K562 (cell line): ENCODE data around the gene RUNX1. TPM values are rescaled to one million over a fixed set of nuclear protein-coding genes. Genes with fewer than 3 reads are reported as not detected.

Experiments used
- CHD1 ChIP-seq: fragments of 200-600 bp; sonication (generic); IDR thresholded peaks from one replicate; pipeline ENCODE4 v1.6.1; 2012; ENCODE audit warnings: mild to moderate bottlenecking, moderate library complexity, low read length, inconsistent platforms
- HMBOX1 ChIP-seq: sonication (generic); IDR thresholded peaks from 2 replicates; pipeline ENCODE4 v1.6.1; 2016
- ID3 ChIP-seq, 2 experiments: fragments of 250-450 bp in 1 of 2; fragments of 450-650 bp in 1 of 2; sonication (Bioruptor Pico) in 1 of 2; IDR thresholded peaks; 2 replicates each; pipeline versions ENCODE4 v1.6.1 to v1.8.0; 2016 to 2021; ENCODE audit warnings: mild to moderate bottlenecking in 2 of 2, moderate library complexity in 2 of 2, missing compliant biosample characterization in 1 of 2, missing genetic modification characterization in 1 of 2
- NBN ChIP-seq: fragments of 450-650 bp; IDR thresholded peaks from 2 replicates; pipeline ENCODE4 v1.6.1; 2016; ENCODE audit warnings: low read depth, mild to moderate bottlenecking
- PRDM10 ChIP-seq: fragments of 450-650 bp; IDR thresholded peaks from 2 replicates; pipeline ENCODE4 v1.6.1; 2018; ENCODE audit not compliant: partially characterized antibody
- SFPQ ChIP-seq: fragments of 200-400 bp; formaldehyde crosslinking; IDR thresholded peaks from 2 replicates; pipeline ENCODE4 v1.6.1; 2017; ENCODE audit warnings: mild to moderate bottlenecking, low read depth, low read length, moderate library complexity
- USF2 ChIP-seq: sonication (generic); formaldehyde crosslinking; IDR thresholded peaks from 2 replicates; pipeline ENCODE4 v1.5.0; 2020; ENCODE audit warnings: missing genetic modification reagents
- XRCC5 ChIP-seq: fragments of 200-400 bp; formaldehyde crosslinking; IDR thresholded peaks from 2 replicates; pipeline ENCODE4 v1.6.1; 2017; ENCODE audit warnings: low read depth, mild to moderate bottlenecking, low read length
- ZNF124 ChIP-seq: sonication (generic); formaldehyde crosslinking; IDR thresholded peaks from 2 replicates; pipeline ENCODE4 v1.8.1; 2022; ENCODE audit warnings: missing genetic modification reagents
- ZNF232 ChIP-seq: sonication (generic); formaldehyde crosslinking; IDR thresholded peaks from 2 replicates; pipeline ENCODE4 v1.8.0; 2022; ENCODE audit warnings: mild to moderate bottlenecking, missing genetic modification reagents
- ZNF431 ChIP-seq: sonication (generic); formaldehyde crosslinking; IDR thresholded peaks from 2 replicates; pipeline ENCODE4 v1.8.0; 2022; ENCODE audit warnings: mild to moderate bottlenecking, missing genetic modification reagents
- ZNF644 ChIP-seq: fragments of 200-800 bp; sonication (Bioruptor generic); IDR thresholded peaks from 2 replicates; pipeline ENCODE4 v1.6.1; 2016; ENCODE audit warnings: low read depth, missing genetic modification characterization, missing compliant biosample characterization
- ZNF655 ChIP-seq: fragments of 250-450 bp; sonication (Bioruptor Pico); IDR thresholded peaks from 2 replicates; pipeline ENCODE4 v1.5.0; 2021
- polyA plus RNA-seq, 8 experiments: library from polyadenylated mRNA; depleted of rRNA in 4 of 8; stranded (reverse) in 5 of 8; unstranded in 3 of 8; fragments of >200 nt; fragmentation: Nextera tagmentation in 2 of 8; fragmentation: Illumina TruSeq in 1 of 8; extraction: Ambion mirVana in 2 of 8; extraction: Trizol in 1 of 8; gene quantifications; 2 replicates each; pipeline versions ENCODE4 v1.2.1 to v1.2.3, GENCODE V29; 2011 to 2014; ENCODE audit warnings: inconsistent platforms in 1 of 8, missing spikeins in 1 of 8
- total RNA-seq, 7 experiments: library from RNA; depleted of rRNA in 6 of 7; stranded (reverse); fragments of >200 nt in 6 of 7; fragmentation: Illumina TruSeq in 2 of 7; extraction: Trizol in 2 of 7; gene quantifications; 2 replicates each; pipeline versions ENCODE4 v1.2.1 to v1.2.3, GENCODE V29; 2011 to 2021; ENCODE audit warnings: low replicate concordance in 1 of 7

Gene RUNX1
- total and polyA plus RNA-seq, 9 of the 15 experiments (the other 6 are each of a cell fraction or from before 2014, with no cell fraction given): 2.2 to 68.6 (median 17.8) TPM

GRCh38 chr21:34886240-34887104 lies 162.6 kb downstream of the RUNX1 start (continued):
- TF ChIP-seq SFPQ (no peak), ZNF431 (CRISPR knock-in tag) (no peak), ZNF232 (CRISPR knock-in tag) (no peak), CHD1 (peak; percentile 97), ID3 (CRISPR knock-in tag; IDR thresholded peaks at IDR 0.05) (no peak), ID3 (tag; IDR thresholded peaks at IDR 0.05) (no peak), ZNF124 (no peak), ZNF644 (no peak), USF2 (CRISPR knock-in tag) (no peak), NBN (no peak), ZNF655 (no peak), XRCC5 (0 out of 2 replicates have a peak, but pooled peaks have one; percentile 17), HMBOX1 (peak; percentile 42; the same call in 1 of the 2 replicates), PRDM10 (no peak)
